HepG2 (cell line): ENCODE data around the gene PEPD. TPM values are rescaled to one million over a fixed set of nuclear protein-coding genes. Genes with fewer than 3 reads are reported as not detected.
A peak's percentile ranks its signal among the peaks of the same experiment; 100 is the strongest.

Source experiments
- ADNP ChIP-seq: sonication (generic); formaldehyde crosslinking; IDR thresholded peaks from 2 replicates; pipeline ENCODE4 v1.4.0; 2020; ENCODE audit warnings: missing genetic modification reagents
- AHDC1 ChIP-seq: sonication (generic); formaldehyde crosslinking; IDR thresholded peaks from 2 replicates; pipeline ENCODE4 v1.5.1; 2020; ENCODE audit warnings: mild to moderate bottlenecking, missing genetic modification reagents, borderline replicate concordance
- ETV5 ChIP-seq: IDR thresholded peaks from 2 replicates; pipeline ENCODE4 v1.6.1; 2018; ENCODE audit warnings: missing biosample characterization, missing genetic modification reagents, inconsistent platforms, borderline replicate concordance
- HBP1 ChIP-seq: IDR thresholded peaks from 2 replicates; pipeline ENCODE4 v1.6.1; 2016; ENCODE audit warnings: low read depth, control low read depth
- HHEX ChIP-seq: IDR thresholded peaks from 2 replicates; pipeline ENCODE4 v1.6.1; 2016; ENCODE audit warnings: control low read depth
- ISL2 ChIP-seq: sonication (generic); formaldehyde crosslinking; IDR thresholded peaks from 2 replicates; pipeline ENCODE4 v1.5.0; 2020; ENCODE audit warnings: missing genetic modification reagents
- MBD4 ChIP-seq: IDR thresholded peaks from 2 replicates; pipeline ENCODE4 v1.6.1; 2012; ENCODE audit warnings: low read length, inconsistent platforms, borderline replicate concordance
- NFIC ChIP-seq: IDR thresholded peaks from 2 replicates; pipeline ENCODE4 v1.6.1; 2012; ENCODE audit warnings: mild to moderate bottlenecking, low read length, inconsistent platforms
- RBFOX2 ChIP-seq: fragments of 200-400 bp; formaldehyde crosslinking; IDR thresholded peaks from 2 replicates; pipeline ENCODE4 v1.6.1; 2017; ENCODE audit warnings: low read depth, mild to moderate bottlenecking, low read length
- RBM39 ChIP-seq: fragments of 200-400 bp; formaldehyde crosslinking; IDR thresholded peaks from one replicate; pipeline ENCODE4 v1.6.1; 2018; ENCODE audit warnings: antibody characterized with exemption, mild to moderate bottlenecking, low read depth, low read length; ENCODE audit not compliant: poor library complexity, severe bottlenecking
- RFXANK ChIP-seq: IDR thresholded peaks from 2 replicates; pipeline ENCODE4 v1.6.1; 2016
- ZFP41 ChIP-seq: sonication (generic); formaldehyde crosslinking; IDR thresholded peaks from 2 replicates; pipeline ENCODE4 v1.4.0; 2020; ENCODE audit warnings: mild to moderate bottlenecking, missing genetic modification reagents, borderline replicate concordance
- ZNF10 ChIP-seq: sonication (generic); formaldehyde crosslinking; IDR thresholded peaks from 2 replicates; pipeline ENCODE4 v1.4.0; 2020; ENCODE audit warnings: mild to moderate bottlenecking, low read depth, missing genetic modification reagents, borderline replicate concordance
- ZNF3 ChIP-seq: IDR thresholded peaks from 2 replicates; pipeline ENCODE4 v1.7.0; 2017; ENCODE audit warnings: inconsistent platforms
- ZNF782 ChIP-seq: sonication (generic); formaldehyde crosslinking; IDR thresholded peaks from 2 replicates; pipeline ENCODE4 v1.4.0; 2020; ENCODE audit warnings: missing genetic modification reagents, mild to moderate bottlenecking, borderline replicate concordance
- polyA plus RNA-seq, 8 experiments: library from polyadenylated mRNA; depleted of rRNA in 3 of 8; stranded (reverse) in 7 of 8; unstranded in 1 of 8; fragments of >200 nt; fragmentation: Illumina TruSeq in 4 of 8; extraction: Trizol in 4 of 8; gene quantifications; 2 replicates each; pipeline versions ENCODE4 v1.2.1 to v1.2.3, GENCODE V29; 2011 to 2016; ENCODE audit warnings: low read depth in 4 of 8, missing spikeins in 1 of 8, mixed read lengths in 1 of 8; ENCODE audit not compliant: insufficient read depth in 1 of 8
- total RNA-seq, 5 experiments: library from RNA; depleted of rRNA; stranded (reverse); fragments of >200 nt; fragmentation: Illumina TruSeq; extraction: Trizol; gene quantifications; 2 replicates each; pipeline ENCODE4 v1.2.3, GENCODE V29; 2016; ENCODE audit warnings: low read depth in 1 of 5
- TF ChIP-seq, protein P1 (sequence below): sonication (generic); formaldehyde crosslinking; IDR thresholded peaks from 2 replicates; pipeline ENCODE4 v1.5.0; 2020; ENCODE audit warnings: mild to moderate bottlenecking, missing genetic modification reagents
- TF ChIP-seq, protein P2 (sequence below): sonication (generic); IDR thresholded peaks from 2 replicates; pipeline ENCODE4 v1.6.1; 2016; ENCODE audit warnings: low read depth, borderline replicate concordance
- TF ChIP-seq, protein P3 (sequence below): sonication (generic); formaldehyde crosslinking; IDR thresholded peaks from 2 replicates; pipeline ENCODE4 v1.4.0; 2020; ENCODE audit warnings: missing genetic modification reagents, borderline replicate concordance

PEPD gene
- total and polyA plus RNA-seq, 2 of the 13 experiments (the other 11 are each of a cell fraction or from before 2014, with no cell fraction given), result 60.7 to 75.1 TPM

DNA sequence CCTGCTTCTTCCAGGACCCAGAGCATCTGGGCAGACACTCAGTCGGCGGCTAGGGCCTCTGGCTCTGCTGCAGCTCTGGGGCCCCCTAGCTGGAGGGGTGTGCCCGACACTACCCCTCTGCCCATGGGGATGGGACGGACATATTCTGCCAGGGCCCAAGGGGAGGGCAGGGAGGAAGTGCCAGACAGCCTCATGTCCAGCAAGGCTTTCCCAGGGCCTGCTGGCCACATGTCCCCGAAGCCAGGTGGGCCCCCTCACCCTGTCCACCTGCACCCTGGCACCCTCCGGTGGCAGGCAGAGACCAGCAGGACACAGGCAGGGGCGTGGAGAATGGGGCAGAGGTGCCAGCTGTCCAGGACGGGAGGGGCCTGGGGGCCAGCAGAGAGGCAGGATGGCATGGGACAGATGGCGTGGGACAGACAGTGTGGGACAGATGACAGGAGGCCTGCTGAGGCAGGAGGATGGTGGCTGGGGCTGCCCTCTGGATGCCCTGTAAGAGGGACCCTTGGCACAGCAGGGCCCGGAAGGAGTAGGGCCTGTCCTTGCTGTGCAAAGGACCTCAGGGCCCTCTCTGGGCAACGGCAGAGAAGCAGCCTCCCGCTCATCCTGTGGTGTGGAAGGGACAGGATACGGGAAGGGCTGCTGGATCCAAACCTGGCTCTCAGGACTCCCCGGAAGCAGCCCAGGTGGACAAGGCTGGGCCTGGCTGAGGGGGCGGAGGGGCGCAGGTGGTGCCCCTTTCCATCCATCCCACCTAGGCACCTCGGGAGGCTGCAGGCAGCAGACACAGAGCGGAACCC is 119.0 kb downstream of the PEPD start (continued):
- TF ChIP-seq, protein P1, sequence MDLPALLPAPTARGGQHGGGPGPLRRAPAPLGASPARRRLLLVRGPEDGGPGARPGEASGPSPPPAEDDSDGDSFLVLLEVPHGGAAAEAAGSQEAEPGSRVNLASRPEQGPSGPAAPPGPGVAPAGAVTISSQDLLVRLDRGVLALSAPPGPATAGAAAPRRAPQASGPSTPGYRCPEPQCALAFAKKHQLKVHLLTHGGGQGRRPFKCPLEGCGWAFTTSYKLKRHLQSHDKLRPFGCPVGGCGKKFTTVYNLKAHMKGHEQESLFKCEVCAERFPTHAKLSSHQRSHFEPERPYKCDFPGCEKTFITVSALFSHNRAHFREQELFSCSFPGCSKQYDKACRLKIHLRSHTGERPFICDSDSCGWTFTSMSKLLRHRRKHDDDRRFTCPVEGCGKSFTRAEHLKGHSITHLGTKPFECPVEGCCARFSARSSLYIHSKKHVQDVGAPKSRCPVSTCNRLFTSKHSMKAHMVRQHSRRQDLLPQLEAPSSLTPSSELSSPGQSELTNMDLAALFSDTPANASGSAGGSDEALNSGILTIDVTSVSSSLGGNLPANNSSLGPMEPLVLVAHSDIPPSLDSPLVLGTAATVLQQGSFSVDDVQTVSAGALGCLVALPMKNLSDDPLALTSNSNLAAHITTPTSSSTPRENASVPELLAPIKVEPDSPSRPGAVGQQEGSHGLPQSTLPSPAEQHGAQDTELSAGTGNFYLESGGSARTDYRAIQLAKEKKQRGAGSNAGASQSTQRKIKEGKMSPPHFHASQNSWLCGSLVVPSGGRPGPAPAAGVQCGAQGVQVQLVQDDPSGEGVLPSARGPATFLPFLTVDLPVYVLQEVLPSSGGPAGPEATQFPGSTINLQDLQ, result no peak
- TF ChIP-seq RBFOX2 (0 out of 2 replicates have a peak, but pooled peaks have one; percentile 25), NFIC (no peak), HHEX (no peak), ETV5 (CRISPR knock-in tag) (no peak), MBD4 (no peak), RBM39 (no peak), ZNF3 (CRISPR knock-in tag) (no peak), ZNF782 (peak; percentile 74; the same call in 1 of the 2 replicates), ISL2 (CRISPR knock-in tag) (no peak), ZNF10 (CRISPR knock-in tag) (no peak), HBP1 (CRISPR knock-in tag) (no peak), ZFP41 (no peak), ADNP (CRISPR knock-in tag) (no peak), RFXANK (CRISPR knock-in tag) (no peak), AHDC1 (CRISPR knock-in tag) (no peak)
- TF ChIP-seq, protein P2, sequence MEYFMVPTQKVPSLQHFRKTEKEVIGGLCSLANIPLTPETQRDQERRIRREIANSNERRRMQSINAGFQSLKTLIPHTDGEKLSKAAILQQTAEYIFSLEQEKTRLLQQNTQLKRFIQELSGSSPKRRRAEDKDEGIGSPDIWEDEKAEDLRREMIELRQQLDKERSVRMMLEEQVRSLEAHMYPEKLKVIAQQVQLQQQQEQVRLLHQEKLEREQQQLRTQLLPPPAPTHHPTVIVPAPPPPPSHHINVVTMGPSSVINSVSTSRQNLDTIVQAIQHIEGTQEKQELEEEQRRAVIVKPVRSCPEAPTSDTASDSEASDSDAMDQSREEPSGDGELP, result 0 out of 2 replicates have a peak, but pooled peaks have one; percentile 11
- TF ChIP-seq, protein P3, sequence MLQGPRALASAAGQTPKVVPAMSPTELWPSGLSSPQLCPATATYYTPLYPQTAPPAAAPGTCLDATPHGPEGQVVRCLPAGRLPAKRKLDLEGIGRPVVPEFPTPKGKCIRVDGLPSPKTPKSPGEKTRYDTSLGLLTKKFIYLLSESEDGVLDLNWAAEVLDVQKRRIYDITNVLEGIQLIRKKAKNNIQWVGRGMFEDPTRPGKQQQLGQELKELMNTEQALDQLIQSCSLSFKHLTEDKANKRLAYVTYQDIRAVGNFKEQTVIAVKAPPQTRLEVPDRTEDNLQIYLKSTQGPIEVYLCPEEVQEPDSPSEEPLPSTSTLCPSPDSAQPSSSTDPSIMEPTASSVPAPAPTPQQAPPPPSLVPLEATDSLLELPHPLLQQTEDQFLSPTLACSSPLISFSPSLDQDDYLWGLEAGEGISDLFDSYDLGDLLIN (CRISPR knock-in tag), result no peak
